Immature natural killer cell (primary cell): ENCODE measurements around the gene PTGS2. TPM values are rescaled to one million over a fixed set of nuclear protein-coding genes. Genes with fewer than 3 reads are reported as not detected.

Experiments
- DNase-seq, 3 donors: peaks; one replicate each; pipeline ENCODE4 v3.0.0; 2022; ENCODE audit warnings: mixed read lengths in 1 of 3
- H3K27ac Mint-ChIP-seq, 6 donors: one replicate each; pipeline ENCODE4 v1.8.0; 2020; ENCODE audit warnings: mixed read lengths in 6 of 6, mild to moderate bottlenecking in 5 of 6, inconsistent platforms in 4 of 6, moderate library complexity in 3 of 6
- H3K27me3 Mint-ChIP-seq, 3 donors: one replicate each; pipeline ENCODE4 v1.8.0; 2020 to 2021; ENCODE audit warnings: low read depth in 3 of 3, mild to moderate bottlenecking in 3 of 3, mixed read lengths in 3 of 3, moderate library complexity in 3 of 3, inconsistent platforms in 1 of 3
- H3K36me3 Mint-ChIP-seq, 3 donors: one replicate each; pipeline ENCODE4 v1.8.0; 2020; ENCODE audit warnings: mixed read lengths in 3 of 3, inconsistent platforms in 2 of 3, mild to moderate bottlenecking in 2 of 3
- H3K4me1 Mint-ChIP-seq, 2 donors: one replicate each; pipeline ENCODE4 v1.8.0; 2020; ENCODE audit warnings: inconsistent platforms in 2 of 2, mild to moderate bottlenecking in 2 of 2, mixed read lengths in 2 of 2, moderate library complexity in 1 of 2
- H3K4me3 Mint-ChIP-seq, 5 donors: one replicate each; pipeline ENCODE4 v1.8.0; 2020; ENCODE audit warnings: mild to moderate bottlenecking in 5 of 5, mixed read lengths in 5 of 5, inconsistent platforms in 3 of 5, moderate library complexity in 3 of 5
- H3K9me3 Mint-ChIP-seq, 6 donors: one replicate each; pipeline ENCODE4 v1.8.0; 2020; ENCODE audit warnings: mild to moderate bottlenecking in 6 of 6, mixed read lengths in 6 of 6, inconsistent platforms in 4 of 6, moderate library complexity in 3 of 6
- polyA plus RNA-seq, 3 donors: library from polyadenylated mRNA; unstranded; fragments of 300-500 nt; fragmentation: Illumina TruSeq; gene quantifications; one replicate each; pipeline ENCODE4 v1.2.3, GENCODE V29; 2021

Gene PTGS2
- polyA plus RNA-seq: 1 to 10 TPM in 1 of 3 donors, under 1 TPM in 1, not detected in 1; 0.84 to 4.2 TPM

DNA sequence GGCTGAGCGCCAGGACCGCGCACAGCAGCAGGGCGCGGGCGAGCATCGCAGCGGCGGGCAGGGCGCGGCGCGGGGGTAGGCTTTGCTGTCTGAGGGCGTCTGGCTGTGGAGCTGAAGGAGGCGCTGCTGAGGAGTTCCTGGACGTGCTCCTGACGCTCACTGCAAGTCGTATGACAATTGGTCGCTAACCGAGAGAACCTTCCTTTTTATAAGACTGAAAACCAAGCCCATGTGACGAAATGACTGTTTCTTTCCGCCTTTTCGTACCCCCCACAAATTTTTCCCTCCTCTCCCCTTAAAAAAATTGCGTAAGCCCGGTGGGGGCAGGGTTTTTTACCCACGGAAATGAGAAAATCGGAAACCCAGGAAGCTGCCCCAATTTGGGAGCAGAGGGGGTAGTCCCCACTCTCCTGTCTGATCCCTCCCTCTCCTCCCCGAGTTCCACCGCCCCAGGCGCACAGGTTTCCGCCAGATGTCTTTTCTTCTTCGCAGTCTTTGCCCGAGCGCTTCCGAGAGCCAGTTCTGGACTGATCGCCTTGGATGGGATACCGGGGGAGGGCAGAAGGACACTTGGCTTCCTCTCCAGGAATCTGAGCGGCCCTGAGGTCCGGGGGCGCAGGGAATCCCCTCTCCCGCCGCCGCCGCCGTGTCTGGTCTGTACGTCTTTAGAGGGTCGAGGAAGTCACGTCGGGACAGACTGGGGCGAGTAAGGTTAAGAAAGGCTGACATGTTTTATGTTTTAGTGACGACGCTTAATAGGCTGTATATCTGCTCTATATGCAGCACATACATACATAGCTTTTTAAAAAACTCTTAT, at the start of gene PTGS2:
TSS of gene PTGS2 (minus strand) at position 179 of the 817 bp plus-strand sequence. CDS start at position 46, 133 bp downstream.
- H3K4me3 Mint-ChIP-seq: peak within 1 kb of the TSS; percentile 73 to 83 (median 79)
- H3K9me3 Mint-ChIP-seq: peaks cover 0 to 19% (median 9%) of the 10 kb centered on the region in 6 donors
- H3K27ac Mint-ChIP-seq: peak within 1 kb of the TSS in 3 of 6 donors; percentile 50 to 76 (median 62)
- peaks cover 0 to 4% (median 0%) of the 10 kb centered on the region in 3 donors for H3K36me3 Mint-ChIP-seq
- peak; percentile 8 to 17 (median 9) for DNase-seq
- peaks cover 8 to 10% (median 10%) of the 10 kb centered on the region in 3 donors for H3K27me3 Mint-ChIP-seq
- peaks cover 8 to 18% of the 10 kb centered on the region in 2 donors for H3K4me1 Mint-ChIP-seq

DNA sequence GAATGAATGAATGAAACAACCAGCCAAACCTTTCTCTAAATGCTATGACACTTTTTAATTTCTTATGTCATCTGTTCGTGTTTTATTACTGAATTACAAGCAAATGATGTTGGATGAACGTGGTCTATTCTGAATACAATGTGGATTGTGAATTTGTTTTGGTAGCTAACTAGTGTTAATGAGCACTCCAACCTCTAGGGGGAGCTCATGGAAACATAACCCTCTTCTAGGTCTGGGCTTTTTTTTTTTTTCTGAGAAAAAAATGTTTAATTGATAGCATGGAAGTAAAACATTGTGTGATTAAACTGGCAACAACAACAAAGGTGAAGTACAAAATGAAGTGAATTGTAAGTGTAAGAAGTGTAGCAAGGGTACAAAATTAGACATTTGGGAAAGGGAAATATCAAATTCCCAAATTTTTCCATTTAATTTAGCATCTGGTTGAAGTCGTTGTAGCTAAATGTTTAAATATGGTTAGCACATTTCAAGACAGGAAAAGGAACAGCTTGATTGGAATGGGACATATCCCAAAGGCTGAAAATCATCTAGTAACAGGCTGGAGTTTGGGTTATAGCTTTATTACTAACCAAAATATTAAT, 42.6 kb upstream of the PTGS2 start:
- H3K36me3 Mint-ChIP-seq: no peaks in the 10 kb centered on the region
- H3K4me1 Mint-ChIP-seq: no peaks in the 10 kb centered on the region
- DNase-seq: peak in 2 of 3 donors; percentile 1 to 2
- peaks cover 0 to 14% (median 5%) of the 10 kb centered on the region in 6 donors for H3K9me3 Mint-ChIP-seq
- H3K27me3 Mint-ChIP-seq: peaks cover 0 to 1% (median 0%) of the 10 kb centered on the region in 3 donors
- H3K4me3 Mint-ChIP-seq: no peak overlapping the region
- H3K27ac Mint-ChIP-seq: no peak overlapping the region

DNA sequence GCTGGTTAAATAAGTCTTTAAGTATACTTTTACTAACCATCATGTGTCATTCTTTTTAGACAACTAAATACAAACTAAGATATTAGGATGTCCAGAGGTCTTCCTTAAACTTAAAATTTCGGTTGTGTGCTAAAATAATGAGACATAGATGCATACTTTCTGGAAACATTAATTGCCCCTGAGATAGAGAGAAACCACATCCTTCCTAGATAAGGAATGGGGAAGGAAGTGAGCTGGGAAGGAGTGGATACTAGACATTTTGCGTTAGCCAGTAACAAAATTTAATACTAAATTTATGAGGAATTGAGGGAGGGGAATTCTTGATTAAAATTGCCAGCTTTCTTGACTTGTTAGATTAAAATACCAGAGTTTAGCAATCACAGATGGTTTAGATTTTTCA, 37.1 kb upstream of the PTGS2 start:
- peaks cover 0 to 4% (median 0%) of the 10 kb centered on the region in 3 donors for H3K36me3 Mint-ChIP-seq
- H3K27ac Mint-ChIP-seq: no peak overlapping the region
- peaks cover 0 to 12% (median 1%) of the 10 kb centered on the region in 6 donors for H3K9me3 Mint-ChIP-seq
- H3K4me1 Mint-ChIP-seq: no peaks in the 10 kb centered on the region
- H3K27me3 Mint-ChIP-seq: peaks cover 0 to 1% (median 0%) of the 10 kb centered on the region in 3 donors
- no peak for DNase-seq
- no peak overlapping the region for H3K4me3 Mint-ChIP-seq

DNA sequence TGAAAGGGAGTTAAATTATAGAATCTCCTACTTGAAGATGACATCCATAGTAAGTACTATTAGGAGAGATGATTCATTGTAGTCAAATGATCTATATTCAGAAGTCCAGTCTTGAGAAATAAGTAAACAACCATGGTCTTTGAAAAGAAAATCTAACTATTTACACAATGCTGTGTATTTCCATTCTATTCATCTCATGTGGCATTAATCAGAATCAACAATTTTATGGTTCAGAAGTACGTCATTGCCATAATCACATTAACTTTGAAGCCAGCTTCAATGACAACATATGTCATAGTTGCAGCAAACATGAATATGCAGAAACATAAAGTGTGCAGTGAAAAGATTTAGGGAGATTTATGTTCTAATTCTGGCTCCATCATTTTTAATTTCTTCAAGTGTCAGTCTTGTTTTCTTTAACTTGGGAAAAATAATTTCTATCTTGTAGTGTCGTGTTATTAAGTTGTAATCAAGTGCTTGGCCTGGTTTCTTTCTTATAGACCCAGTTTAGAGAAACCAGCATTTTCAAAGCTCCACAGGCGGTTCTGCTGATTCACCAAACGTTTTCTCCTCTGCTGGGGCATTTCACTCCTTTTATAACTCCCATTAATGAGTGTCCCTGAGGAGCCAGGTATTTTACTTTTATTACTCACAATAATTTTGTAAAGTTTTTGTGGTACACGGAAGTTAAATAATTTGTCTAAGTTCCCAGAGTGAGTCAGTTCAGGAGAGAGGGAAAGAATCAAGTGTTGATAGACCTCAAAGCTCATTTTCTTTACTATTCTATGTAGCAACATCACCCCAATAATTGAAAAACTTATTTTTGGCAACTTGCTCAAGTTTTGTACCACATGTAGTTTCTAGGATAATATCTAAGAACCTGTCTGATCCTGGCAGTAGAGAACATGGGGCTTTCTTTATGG, 35.9 kb upstream of the PTGS2 start:
- DNase-seq: no peak
- Mint-ChIP-seq H3K4me3 (no peak overlapping the region), H3K9me3 (peaks cover 0 to 12% (median 2%) of the 10 kb centered on the region in 6 donors), H3K27ac (no peak overlapping the region), H3K27me3 (peaks cover 0 to 1% (median 0%) of the 10 kb centered on the region in 3 donors), H3K36me3 (peaks cover 0 to 4% (median 0%) of the 10 kb centered on the region in 3 donors), H3K4me1 (no peaks in the 10 kb centered on the region)

DNA sequence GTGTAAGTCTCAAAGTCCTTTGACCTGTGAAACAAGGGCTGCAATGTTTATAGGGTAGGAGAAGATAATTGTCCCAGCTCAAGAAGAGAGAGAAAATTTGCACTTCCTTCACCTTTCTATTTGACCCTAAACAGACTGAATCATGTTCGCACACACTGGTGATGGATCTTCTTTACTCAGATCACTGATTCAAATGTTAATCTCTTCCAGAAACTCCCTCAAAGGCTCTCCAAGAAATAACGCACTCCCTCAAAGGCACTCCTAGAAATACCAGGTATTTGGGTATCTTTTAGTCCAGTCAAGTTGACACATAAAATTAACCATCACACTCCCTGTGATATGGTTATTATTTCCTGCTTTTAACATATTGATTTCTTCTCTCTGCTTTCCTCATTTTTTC, 30.5 kb upstream of the PTGS2 start:
- DNase-seq: no peak
- Mint-ChIP-seq H3K4me3 (no peak overlapping the region), H3K27me3 (peaks cover 0 to 1% (median 0%) of the 10 kb centered on the region in 3 donors), H3K4me1 (no peaks in the 10 kb centered on the region), H3K9me3 (peaks cover 0 to 7% (median 4%) of the 10 kb centered on the region in 6 donors), H3K27ac (no peak overlapping the region), H3K36me3 (peaks cover 0 to 4% (median 0%) of the 10 kb centered on the region in 3 donors)

DNA sequence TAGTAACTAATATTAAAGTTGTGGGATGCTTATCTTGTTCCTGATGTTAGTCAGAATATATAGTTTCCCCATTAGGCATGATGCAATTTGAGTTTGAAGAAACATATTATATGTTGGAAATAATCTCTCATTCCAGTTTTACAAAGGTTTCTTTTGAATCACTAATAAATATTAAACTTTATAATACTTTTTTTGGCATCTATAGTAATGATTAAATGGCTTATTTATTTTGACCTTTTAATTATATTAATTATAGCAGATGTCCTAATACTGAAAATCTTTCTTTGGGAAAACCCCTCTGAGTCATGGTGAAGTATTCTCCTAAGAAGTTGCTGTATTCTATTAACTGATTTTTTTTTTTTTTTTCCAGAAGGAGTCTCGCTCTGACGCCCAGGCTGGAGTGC, 28.5 kb upstream of the PTGS2 start:
- Mint-ChIP-seq H3K27me3 (no peaks in the 10 kb centered on the region), H3K36me3 (no peaks in the 10 kb centered on the region), H3K9me3 (peaks cover 0 to 4% (median 2%) of the 10 kb centered on the region in 6 donors), H3K4me1 (no peaks in the 10 kb centered on the region), H3K4me3 (no peak overlapping the region), H3K27ac (no peak overlapping the region)
- DNase-seq: no peak

DNA sequence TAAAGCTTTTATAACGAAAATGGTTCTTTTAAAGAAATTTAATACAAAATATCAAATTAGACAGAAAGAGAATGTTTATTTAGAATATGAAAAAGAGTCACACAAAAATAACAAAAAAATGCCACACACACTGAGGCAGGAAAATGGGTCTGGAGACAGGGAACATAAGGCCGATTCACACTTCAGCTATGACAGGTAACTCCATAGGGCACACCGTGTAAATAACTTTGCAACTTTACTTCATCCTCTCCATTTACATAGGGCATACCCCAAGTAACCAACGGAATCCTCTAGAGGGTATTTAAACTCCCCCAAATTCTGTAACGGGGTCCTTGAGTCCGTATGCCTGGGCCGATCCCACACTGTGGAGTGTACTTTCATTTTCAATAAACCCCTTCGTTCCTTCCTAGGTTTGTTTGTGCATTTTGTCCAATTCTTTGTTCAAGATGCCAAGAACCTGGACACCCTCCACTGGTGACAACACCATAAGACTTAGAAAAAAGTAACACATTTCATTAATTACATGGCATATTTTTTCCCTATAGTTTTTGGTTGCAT, 23.1 kb upstream of the PTGS2 start:
- Mint-ChIP-seq H3K9me3 (peaks cover 0 to 4% (median 1%) of the 10 kb centered on the region in 6 donors), H3K27me3 (peaks cover 0 to 4% (median 1%) of the 10 kb centered on the region in 3 donors), H3K4me3 (no peak overlapping the region), H3K27ac (no peak overlapping the region), H3K4me1 (no peaks in the 10 kb centered on the region), H3K36me3 (no peaks in the 10 kb centered on the region)
- DNase-seq: no peak

DNA sequence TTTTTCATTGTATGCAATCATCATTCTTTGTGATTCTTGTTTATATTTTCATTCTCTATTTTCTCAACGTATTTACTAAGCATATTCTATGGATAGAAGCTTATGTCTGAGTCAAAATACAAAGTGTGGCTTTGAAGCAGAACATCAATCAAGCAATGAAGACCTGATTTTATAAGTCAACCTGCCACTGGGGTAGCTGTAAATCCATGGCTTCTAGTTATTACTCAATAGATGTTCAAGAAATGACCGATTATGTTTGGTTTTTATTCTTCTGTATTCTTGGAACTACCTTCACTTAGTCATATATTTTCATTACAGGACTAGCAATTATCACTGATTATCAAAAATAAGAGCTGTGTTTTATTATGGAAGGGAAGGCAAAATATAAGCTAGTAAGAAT, 20.5 kb upstream of the PTGS2 start:
- Mint-ChIP-seq H3K36me3 (no peaks in the 10 kb centered on the region), H3K4me3 (no peak overlapping the region), H3K9me3 (peaks cover 0 to 7% (median 2%) of the 10 kb centered on the region in 6 donors), H3K27ac (no peak overlapping the region), H3K4me1 (no peaks in the 10 kb centered on the region), H3K27me3 (peaks cover 0 to 4% (median 1%) of the 10 kb centered on the region in 3 donors)
- DNase-seq: no peak

DNA sequence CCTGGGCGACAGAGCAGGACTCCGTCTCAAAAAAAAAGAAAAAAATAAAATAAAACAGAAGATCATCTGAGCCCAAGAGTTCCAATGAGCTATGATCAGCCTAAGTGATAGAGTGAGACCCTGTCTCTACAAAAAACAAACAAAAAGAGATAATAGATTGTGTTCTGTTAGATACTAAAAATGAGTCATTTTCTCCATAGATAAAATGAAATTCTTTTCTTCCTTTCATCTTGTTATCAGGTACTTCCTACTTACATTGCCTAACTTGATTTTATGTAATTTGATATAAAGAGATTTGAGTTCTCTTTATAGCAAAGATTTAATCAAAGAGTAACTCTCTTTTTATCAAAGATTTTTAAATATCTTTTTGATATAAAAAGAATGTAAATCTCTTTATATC, 19.3 kb upstream of the PTGS2 start:
- H3K4me3 Mint-ChIP-seq: no peak overlapping the region
- DNase-seq: no peak
- H3K27ac Mint-ChIP-seq: no peak overlapping the region
- no peaks in the 10 kb centered on the region for H3K36me3 Mint-ChIP-seq
- H3K27me3 Mint-ChIP-seq: peaks cover 1 to 6% (median 2%) of the 10 kb centered on the region in 3 donors
- peaks cover 1 to 16% (median 6%) of the 10 kb centered on the region in 6 donors for H3K9me3 Mint-ChIP-seq
- H3K4me1 Mint-ChIP-seq: no peaks in the 10 kb centered on the region

DNA sequence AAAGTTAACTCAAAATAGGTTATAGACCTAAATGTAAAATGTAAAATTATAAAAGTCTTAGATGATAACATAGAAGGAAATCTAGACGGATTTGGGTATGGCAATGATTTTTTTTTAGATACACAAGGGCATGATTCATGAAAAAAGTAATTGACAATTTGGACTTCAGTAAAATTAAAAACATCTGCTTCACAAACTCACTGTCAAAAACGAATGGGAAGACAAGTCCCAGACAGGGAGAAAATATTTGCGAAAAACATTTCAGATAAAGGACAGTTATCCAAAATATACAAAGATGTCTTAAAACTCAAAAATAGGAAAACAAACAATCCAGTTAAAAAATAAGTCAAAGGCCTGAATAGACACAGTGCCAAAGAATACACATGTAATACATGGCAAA, 9.7 kb upstream of the PTGS2 start:
- no peaks in the 10 kb centered on the region for H3K4me1 Mint-ChIP-seq
- peaks cover 0 to 1% (median 0%) of the 10 kb centered on the region in 3 donors for H3K27me3 Mint-ChIP-seq

DNA sequence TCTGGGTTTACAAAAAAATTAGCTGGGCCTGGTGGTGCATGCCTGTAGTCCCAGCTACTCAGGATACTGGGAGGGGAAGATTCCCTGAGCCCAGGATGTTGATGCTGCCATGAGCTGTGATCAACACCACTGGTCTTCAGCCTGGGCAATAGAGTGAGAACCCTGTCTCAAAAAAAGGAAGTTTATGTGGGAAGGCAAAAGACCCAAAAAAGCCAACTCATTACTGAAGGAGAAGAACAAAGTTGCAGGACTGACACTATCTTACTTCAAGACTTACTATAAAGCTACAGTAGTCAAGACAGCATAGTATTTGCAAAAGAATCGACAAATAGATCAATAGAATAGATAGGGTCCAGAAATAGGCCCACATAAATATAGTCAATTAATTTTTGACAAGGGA, 9.2 kb upstream of the PTGS2 start:
- Mint-ChIP-seq H3K4me3 (no peak overlapping the region), H3K9me3 (peaks cover 5 to 26% (median 9%) of the 10 kb centered on the region in 6 donors), H3K27ac (no peak overlapping the region), H3K27me3 (peaks cover 0 to 1% (median 0%) of the 10 kb centered on the region in 3 donors), H3K36me3 (peaks cover 0 to 4% (median 0%) of the 10 kb centered on the region in 3 donors), H3K4me1 (no peaks in the 10 kb centered on the region)
- DNase-seq: no peak

More for the DNA sequence above, 9.7 kb upstream of the PTGS2 start:
- peaks cover 0 to 4% (median 0%) of the 10 kb centered on the region in 3 donors for H3K36me3 Mint-ChIP-seq
- H3K27ac Mint-ChIP-seq: no peak overlapping the region
- peaks cover 5 to 31% (median 10%) of the 10 kb centered on the region in 6 donors for H3K9me3 Mint-ChIP-seq
- no peak for DNase-seq
- H3K4me3 Mint-ChIP-seq: no peak overlapping the region

DNA sequence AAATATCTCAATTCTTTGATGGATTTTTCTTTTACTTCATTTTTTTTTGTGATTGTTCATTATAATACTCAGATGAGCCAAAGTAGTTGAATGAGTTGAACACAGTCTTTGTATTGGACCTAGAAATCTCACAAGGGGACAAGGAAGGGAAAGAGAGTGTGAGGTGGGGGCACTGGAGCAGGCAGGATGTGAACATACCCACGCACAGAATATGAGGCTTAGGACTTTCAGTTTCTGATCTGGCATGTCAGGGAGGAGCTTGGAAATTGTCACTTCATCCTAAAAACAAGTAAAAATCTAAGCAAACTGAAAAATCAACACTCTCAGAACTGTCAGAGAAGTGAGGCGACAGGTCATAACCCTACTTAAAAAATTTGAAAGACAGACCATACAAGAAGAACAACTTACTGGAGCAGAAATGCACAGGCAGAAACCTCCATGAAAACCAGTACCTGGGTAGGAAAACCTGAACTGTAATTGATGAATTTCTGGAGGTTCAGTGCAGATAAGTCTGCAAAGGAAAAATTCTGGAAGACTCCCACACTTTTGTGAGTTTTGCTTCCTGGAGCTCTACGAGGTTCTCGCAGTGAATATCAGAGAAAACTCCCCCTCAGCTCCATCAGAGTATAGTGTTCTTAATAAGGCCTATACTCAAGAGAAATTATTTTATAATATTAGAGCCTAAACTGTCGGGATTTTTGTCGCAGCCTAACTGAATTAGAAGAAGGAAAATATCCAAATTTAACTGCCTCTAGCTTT, 3.6 kb upstream of the PTGS2 start:
- no peak overlapping the region for H3K4me3 Mint-ChIP-seq
- peaks cover 0 to 4% (median 0%) of the 10 kb centered on the region in 3 donors for H3K36me3 Mint-ChIP-seq
- peaks cover 8 to 18% of the 10 kb centered on the region in 2 donors for H3K4me1 Mint-ChIP-seq
- H3K9me3 Mint-ChIP-seq: peaks cover 4 to 22% (median 11%) of the 10 kb centered on the region in 6 donors
- no peak for DNase-seq
- no peak overlapping the region for H3K27ac Mint-ChIP-seq
- H3K27me3 Mint-ChIP-seq: peaks cover 8 to 10% (median 10%) of the 10 kb centered on the region in 3 donors
